ENCODE data around the gene MTG2. TPM values are rescaled to one million over a fixed set of nuclear protein-coding genes. Genes with fewer than 3 reads are reported as not detected.

MTG2 gene
- total RNA-seq, 6 experiments from 2014 or later, result 27.0 to 45.6 (median 31.8) TPM

GRCh38 chr20:62227591-62227976, 44.8 kb downstream of the MTG2 start:
- Histone ChIP-seq H3K4me1 (no peaks in the 10 kb centered on the region), H3K4me3 (no peak overlapping the region), H3K36me3 (no peaks in the 10 kb centered on the region), H3K27me3 (no peaks in the 10 kb centered on the region), H3K9me3 (no peaks in the 10 kb centered on the region), H3K27ac (no peak overlapping the region)
- ATAC-seq, result peak in 1 of 4 donors; percentile 21
- intact Hi-C loops (cut with DNase I), result no loop called here
- WGBS (ENCODE audit: insufficient coverage, low coverage, low lambda C conversion rate, missing lambda C conversion rate), result 80% methylated on average over 3 of the region's 10 CpGs
- TF ChIP-seq CTCF (IDR thresholded peaks at IDR 0.05) (no peak), POLR2A (IDR thresholded peaks at IDR 0.05) (no peak)
- DNase-seq, result no peak

- ATAC-seq (peak in 3 of 4 donors; percentile 12 to 29 (median 17)), DNase-seq (no peak)
- TF ChIP-seq POLR2A (IDR thresholded peaks at IDR 0.05), result no peak
- Histone ChIP-seq H3K27ac (no peak overlapping the region), H3K27me3 (no peaks in the 10 kb centered on the region), H3K9me3 (no peaks in the 10 kb centered on the region), H3K4me3 (no peak overlapping the region), H3K36me3 (no peaks in the 10 kb centered on the region), H3K4me1 (no peaks in the 10 kb centered on the region)
- intact Hi-C loops (cut with DNase I), result no loop called here
- 21% methylated on average over 11 of the region's 37 CpGs for WGBS (ENCODE audit: insufficient coverage, low coverage, low lambda C conversion rate, missing lambda C conversion rate)
These were observed 45.4 kb downstream of the MTG2 start for GRCh38 chr20:62227977-62228958.

GRCh38 chr20:62228982-62229545, 46.2 kb downstream of the MTG2 start:
- Histone ChIP-seq H3K36me3 (no peaks in the 10 kb centered on the region), H3K4me1 (no peaks in the 10 kb centered on the region), H3K9me3 (no peaks in the 10 kb centered on the region), H3K27me3 (no peaks in the 10 kb centered on the region), H3K4me3 (no peak overlapping the region), H3K27ac (no peak overlapping the region)
- TF ChIP-seq CTCF (IDR thresholded peaks at IDR 0.05) (no peak), POLR2A (IDR thresholded peaks at IDR 0.05) (no peak)
- intact Hi-C loops (cut with DNase I), result no loop called here
- ATAC-seq, result no peak
- WGBS (ENCODE audit: insufficient coverage, low coverage, low lambda C conversion rate, missing lambda C conversion rate), result 84% methylated on average over 6 of the region's 7 CpGs
- no peak for DNase-seq

- TF ChIP-seq POLR2A (IDR thresholded peaks at IDR 0.05) (no peak), CTCF (IDR thresholded peaks at IDR 0.05) (no peak)
- H3K27ac ChIP-seq, result no peak overlapping the region
- no peak overlapping the region for H3K4me3 ChIP-seq
- no peak for ATAC-seq
- intact Hi-C loops (cut with DNase I), result no loop called here
- 72% methylated on average over 4 of the region's 4 CpGs for WGBS (ENCODE audit: insufficient coverage, low coverage, low lambda C conversion rate, missing lambda C conversion rate)
- H3K27me3 ChIP-seq, result no peaks in the 10 kb centered on the region
- DNase-seq, result no peak
- H3K4me1 ChIP-seq, result no peaks in the 10 kb centered on the region
- H3K36me3 ChIP-seq, result no peaks in the 10 kb centered on the region
- H3K9me3 ChIP-seq, result no peaks in the 10 kb centered on the region
These were observed 46.8 kb downstream of the MTG2 start for GRCh38 chr20:62229667-62230066.

GRCh38 chr20:62230276-62230675, 47.4 kb downstream of the MTG2 start:
- Histone ChIP-seq H3K9me3 (no peaks in the 10 kb centered on the region), H3K27me3 (no peaks in the 10 kb centered on the region), H3K4me3 (no peak overlapping the region), H3K27ac (no peak overlapping the region), H3K4me1 (no peaks in the 10 kb centered on the region), H3K36me3 (no peaks in the 10 kb centered on the region)
- no peak for TF ChIP-seq CTCF (IDR thresholded peaks at IDR 0.05)
- TF ChIP-seq POLR2A (IDR thresholded peaks at IDR 0.05), result no peak
- DNase-seq (no peak), ATAC-seq (no peak)
- 81% methylated on average over 2 of the region's 2 CpGs for WGBS (ENCODE audit: insufficient coverage, low coverage, low lambda C conversion rate, missing lambda C conversion rate)
- intact Hi-C loops (cut with DNase I), result no loop called here
